ENCODE data around the gene WNK1. TPM values are rescaled to one million over a fixed set of nuclear protein-coding genes. Genes with fewer than 3 reads are reported as not detected.
"Not testable (repeated sequence)": the region's sequence is repeated elsewhere in the genome, so short reads cannot be mapped to it uniquely, and the experiment has no call there.

WNK1 gene
- total RNA-seq, 4 donors from 2014 or later = 109 to 245 (median 135) TPM

DNA sequence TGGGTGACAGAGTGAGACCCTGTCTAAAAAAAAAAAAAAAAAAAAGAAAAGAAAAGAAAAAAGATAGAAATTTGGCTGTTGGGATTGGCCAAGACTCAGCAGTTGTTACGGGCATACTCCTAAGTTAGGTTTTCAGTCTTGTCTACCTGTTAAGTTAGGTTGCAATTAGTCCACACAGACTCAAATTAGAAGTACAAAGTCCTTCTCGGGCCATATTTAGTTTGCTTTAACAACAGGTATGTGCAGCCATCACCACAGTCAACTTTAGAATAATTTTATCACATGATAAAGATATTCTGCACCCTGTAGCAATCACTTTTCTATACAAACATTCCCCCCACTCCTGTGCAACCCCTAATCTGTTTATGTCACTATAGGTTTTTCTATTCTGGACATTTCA is 85.2 kb downstream of the WNK1 start:
- WGBS, 2 donors (ENCODE audit: low coverage in 1 of 2) = 100% methylated on average over 2 of the region's 2 CpGs
- peaks cover 0 to 15% of the 10 kb centered on the region in 2 donors for H3K36me3 ChIP-seq
- no peaks in the 10 kb centered on the region for H3K27me3 ChIP-seq
- H3K27ac ChIP-seq = no peak overlapping the region
- ATAC-seq = no peak
- H3K4me1 ChIP-seq = peaks cover 0 to 5% (median 0%) of the 10 kb centered on the region in 3 donors
- H3K4me3 ChIP-seq = no peak overlapping the region
- TF ChIP-seq POLR2A (IDR thresholded peaks at IDR 0.05) = no peak
- TF ChIP-seq, protein P1, sequence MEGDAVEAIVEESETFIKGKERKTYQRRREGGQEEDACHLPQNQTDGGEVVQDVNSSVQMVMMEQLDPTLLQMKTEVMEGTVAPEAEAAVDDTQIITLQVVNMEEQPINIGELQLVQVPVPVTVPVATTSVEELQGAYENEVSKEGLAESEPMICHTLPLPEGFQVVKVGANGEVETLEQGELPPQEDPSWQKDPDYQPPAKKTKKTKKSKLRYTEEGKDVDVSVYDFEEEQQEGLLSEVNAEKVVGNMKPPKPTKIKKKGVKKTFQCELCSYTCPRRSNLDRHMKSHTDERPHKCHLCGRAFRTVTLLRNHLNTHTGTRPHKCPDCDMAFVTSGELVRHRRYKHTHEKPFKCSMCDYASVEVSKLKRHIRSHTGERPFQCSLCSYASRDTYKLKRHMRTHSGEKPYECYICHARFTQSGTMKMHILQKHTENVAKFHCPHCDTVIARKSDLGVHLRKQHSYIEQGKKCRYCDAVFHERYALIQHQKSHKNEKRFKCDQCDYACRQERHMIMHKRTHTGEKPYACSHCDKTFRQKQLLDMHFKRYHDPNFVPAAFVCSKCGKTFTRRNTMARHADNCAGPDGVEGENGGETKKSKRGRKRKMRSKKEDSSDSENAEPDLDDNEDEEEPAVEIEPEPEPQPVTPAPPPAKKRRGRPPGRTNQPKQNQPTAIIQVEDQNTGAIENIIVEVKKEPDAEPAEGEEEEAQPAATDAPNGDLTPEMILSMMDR (IDR thresholded peaks at IDR 0.05) = no peak
- TF ChIP-seq POLR2AphosphoS5 (IDR thresholded peaks at IDR 0.05) = no peak
- TF ChIP-seq EP300 (IDR thresholded peaks at IDR 0.05) = no peak
- no peaks in the 10 kb centered on the region for H3K9me3 ChIP-seq

GRCh38 chr12:843609-844008 is 91.2 kb downstream of the WNK1 start:
- no peak for ATAC-seq
- no peak overlapping the region for H3K27ac ChIP-seq
- H3K9me3 ChIP-seq = no peaks in the 10 kb centered on the region
- H3K4me3 ChIP-seq = no peak overlapping the region
- peaks cover 0 to under 1% (median 0%) of the 10 kb centered on the region in 3 donors for H3K4me1 ChIP-seq
- H3K36me3 ChIP-seq = peaks cover 0 to 4% of the 10 kb centered on the region in 2 donors
- TF ChIP-seq POLR2AphosphoS5 (IDR thresholded peaks at IDR 0.05) (no peak), POLR2A (IDR thresholded peaks at IDR 0.05) (no peak), EP300 (IDR thresholded peaks at IDR 0.05) (no peak)
- TF ChIP-seq, protein P1 (IDR thresholded peaks at IDR 0.05) = no peak
- H3K27me3 ChIP-seq = no peaks in the 10 kb centered on the region

GRCh38 chr12:846421-846820 is 94.0 kb downstream of the WNK1 start:
- Histone ChIP-seq H3K4me3 (no peak overlapping the region), H3K36me3 (no peaks in the 10 kb centered on the region), H3K27me3 (no peaks in the 10 kb centered on the region), H3K27ac (no peak overlapping the region), H3K4me1 (peaks cover 7 to 14% (median 11%) of the 10 kb centered on the region in 3 donors), H3K9me3 (no peaks in the 10 kb centered on the region)
- TF ChIP-seq, protein P1 (IDR thresholded peaks at IDR 0.05) = no peak
- TF ChIP-seq EP300 (IDR thresholded peaks at IDR 0.05) = no peak
- TF ChIP-seq POLR2AphosphoS5 (IDR thresholded peaks at IDR 0.05) = no peak
- TF ChIP-seq POLR2A (IDR thresholded peaks at IDR 0.05) = no peak
- WGBS, 2 donors (ENCODE audit: low coverage in 1 of 2) = 89 to 96% methylated on average over 2 of the region's 2 CpGs
- no peak for ATAC-seq

DNA sequence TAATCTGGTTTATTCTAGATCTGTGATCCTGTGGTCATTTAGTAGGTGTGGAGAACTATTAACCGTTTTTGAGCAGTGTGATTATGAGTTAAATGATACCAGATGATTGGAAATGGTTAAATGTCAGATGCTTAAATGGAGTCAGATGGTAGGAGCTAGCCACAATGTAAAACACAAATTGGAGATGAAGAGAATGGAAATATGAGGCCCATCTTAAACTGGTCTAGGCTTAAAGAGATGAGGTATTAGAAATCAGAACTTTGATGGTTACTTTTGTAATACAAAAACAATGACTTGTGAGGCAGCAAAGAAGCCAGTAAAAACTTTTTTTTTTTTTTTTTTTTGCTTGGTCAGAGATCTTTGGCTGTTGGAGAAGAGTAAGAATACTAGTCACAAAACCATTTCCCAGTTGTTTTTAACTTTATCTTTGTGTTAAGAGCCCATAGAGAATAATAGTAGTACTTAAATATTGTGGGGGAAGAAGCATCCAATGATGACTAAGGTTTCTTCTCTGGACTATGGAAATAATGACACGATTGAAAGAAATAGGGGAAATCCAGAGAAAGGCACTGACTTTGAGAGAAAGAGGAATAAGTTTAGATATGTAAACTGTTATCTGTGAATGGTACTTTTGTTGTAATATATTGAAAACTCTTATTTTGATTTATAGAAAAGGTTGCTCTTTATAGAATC is 95.9 kb downstream of the WNK1 start:
- no peaks in the 10 kb centered on the region for H3K27me3 ChIP-seq
- peaks cover 14 to 33% (median 16%) of the 10 kb centered on the region in 3 donors for H3K4me1 ChIP-seq
- no peak overlapping the region for H3K4me3 ChIP-seq
- no peaks in the 10 kb centered on the region for H3K9me3 ChIP-seq
- no peaks in the 10 kb centered on the region for H3K36me3 ChIP-seq
- no peak for ATAC-seq
- WGBS, 2 donors (ENCODE audit: low coverage in 1 of 2) = 53 to 65% methylated on average over 2 of the region's 2 CpGs
- TF ChIP-seq POLR2AphosphoS5 (IDR thresholded peaks at IDR 0.05) = no peak
- no peak for TF ChIP-seq POLR2A (IDR thresholded peaks at IDR 0.05)
- no peak for TF ChIP-seq EP300 (IDR thresholded peaks at IDR 0.05)
- TF ChIP-seq, protein P1 (IDR thresholded peaks at IDR 0.05) = no peak
- no peak overlapping the region for H3K27ac ChIP-seq

GRCh38 chr12:848882-849527 is 96.6 kb downstream of the WNK1 start:
- WGBS, 2 donors (ENCODE audit: low coverage in 1 of 2) = 76 to 77% methylated on average over 2 of the region's 2 CpGs
- TF ChIP-seq POLR2A (IDR thresholded peaks at IDR 0.05) = no peak
- TF ChIP-seq, protein P1 (IDR thresholded peaks at IDR 0.05) = no peak
- Histone ChIP-seq H3K27me3 (no peaks in the 10 kb centered on the region), H3K36me3 (no peaks in the 10 kb centered on the region), H3K27ac (no peak overlapping the region), H3K9me3 (no peaks in the 10 kb centered on the region), H3K4me1 (peaks cover 14 to 37% (median 16%) of the 10 kb centered on the region in 3 donors), H3K4me3 (no peak overlapping the region)
- no peak for ATAC-seq

DNA sequence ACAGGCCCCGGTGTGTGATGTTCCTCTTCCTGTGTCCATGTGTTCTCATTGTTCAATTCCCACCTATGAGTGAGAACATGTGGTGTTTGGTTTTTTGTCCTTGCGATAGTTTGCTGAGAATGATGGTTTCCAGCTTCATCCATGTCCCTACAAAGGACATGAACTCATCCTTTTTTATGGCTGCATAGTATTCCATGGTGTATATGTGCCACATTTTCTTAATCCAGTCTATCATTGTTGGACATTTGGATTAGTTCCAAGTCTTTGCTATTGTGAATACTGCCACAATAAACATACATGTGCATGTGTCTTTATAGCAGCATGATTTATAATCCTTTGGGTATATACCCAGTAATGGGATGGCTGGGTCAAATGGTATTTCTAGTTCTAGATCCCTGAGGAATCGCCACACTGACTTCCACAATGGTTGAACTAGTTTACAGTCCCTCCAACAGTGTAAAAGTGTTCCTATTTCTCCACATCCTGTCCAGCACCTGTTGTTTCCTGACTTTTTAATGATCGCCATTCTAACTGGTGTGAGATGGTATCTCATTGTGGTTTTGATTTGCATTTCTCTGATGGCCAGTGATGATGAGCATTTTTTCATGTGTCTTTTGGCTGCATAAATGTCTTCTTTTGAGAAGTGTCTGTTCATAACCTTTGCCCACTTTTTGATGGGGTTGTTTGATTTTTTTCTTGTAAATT is 97.5 kb downstream of the WNK1 start:
- H3K36me3 ChIP-seq, H3K27ac ChIP-seq, H3K27me3 ChIP-seq, H3K9me3 ChIP-seq, H3K4me3 ChIP-seq, ATAC-seq: not testable (repeated sequence)
- 100% methylated on average over 1 to 2 of the region's 4 CpGs for WGBS, 2 donors (ENCODE audit: low coverage in 1 of 2)
- peaks cover 16 to 44% (median 17%) of the 10 kb centered on the region in 3 donors for H3K4me1 ChIP-seq
